Right lobe of liver (tissue), 6 donors: ENCODE measurements around the gene PCSK2. TPM values are rescaled to one million over a fixed set of nuclear protein-coding genes. Genes with fewer than 3 reads are reported as not detected.

ENCODE experiments used
- ATAC-seq, 4 donors: fragments of 200-7000 bp; cut with Tn5 transposase; one replicate each; pipeline ENCODE4 v1.9.1; 2020; ENCODE audit warnings: mild to moderate bottlenecking in 4 of 4, moderate library complexity in 4 of 4
- DNase-seq, 3 donors: peaks; one replicate each; pipeline ENCODE4 v3.0.0-alpha.2; 2020
- H3K27ac ChIP-seq, 3 donors: fragments of 200-600 bp; one replicate each; pipeline ENCODE4 v1.8.0; 2022
- H3K27me3 ChIP-seq, 2 donors: fragments of 200-600 bp; one replicate each; pipeline ENCODE4 v1.8.0; 2022
- H3K36me3 ChIP-seq, 4 donors: fragments of 200-600 bp; sonication (generic) in 1 of 4; one replicate each; pipeline versions ENCODE4 v1.5.1 to v1.8.0; 2017 to 2022; ENCODE audit warnings: control low read depth in 1 of 4
- H3K4me1 ChIP-seq, 4 donors: fragments of 200-600 bp; sonication (generic) in 1 of 4; one replicate each; pipeline versions ENCODE4 v1.5.1 to v1.8.0; 2017 to 2022; ENCODE audit warnings: control low read depth in 1 of 4
- H3K4me3 ChIP-seq, 3 donors: fragments of 200-600 bp; one replicate each; pipeline ENCODE4 v1.8.0; 2022
- H3K9me3 ChIP-seq, 4 donors: fragments of 200-600 bp; sonication (generic) in 1 of 4; one replicate each; pipeline versions ENCODE4 v1.5.1 to v1.8.0; 2017 to 2022; ENCODE audit warnings: control low read depth in 1 of 4
- POLR2A ChIP-seq: fragments of 450-650 bp; IDR thresholded peaks from one replicate; pipeline ENCODE4 v1.6.1; 2017; ENCODE audit warnings: antibody characterized with exemption, mild to moderate bottlenecking
- WGBS: methylation state at CpG from one replicate; pipeline ENCODE4 v1.1.6; 2018; ENCODE audit warnings: low coverage, low lambda C conversion rate; ENCODE audit not compliant: insufficient coverage; ENCODE audit errors: missing lambda C conversion rate; 5-methylcytosine and 5-hydroxymethylcytosine counted together
- intact Hi-C, 2 donors: fragments of 100-400 bp; cut with DNase I; formaldehyde crosslinking; loops; one replicate each; pipeline versions ENCODE4 v1.11.2 to v1.14.1; 2022
- total RNA-seq, 6 experiments: library from RNA; depleted of rRNA in 2 of 6; stranded (reverse); fragments of >200 nt in 2 of 6; fragmentation: NEBNext Ultra II Directional in 3 of 6; extraction: Animal tissue kit (Norgen Biotek cat#: 25700) in 3 of 6; gene quantifications; one replicate each; pipeline versions ENCODE4 v1.1.0 to v1.2.4, GENCODE V29; 2016 to 2023
- TF ChIP-seq, protein P1 (sequence below), 4 donors: fragments of 200-600 bp in 3 of 4; fragments of 450-650 bp in 1 of 4; IDR thresholded peaks; one replicate each; pipeline versions ENCODE4 v1.5.1 to v1.8.0; 2016 to 2022; ENCODE audit warnings: antibody characterized with exemption in 4 of 4, mild to moderate bottlenecking in 2 of 4
- donor health status: DM: no; HTN: yes; CAD: no.
- donor health status: DM: no; HTN: no; CAD: no.
- donor health status: DM: no; HTN: no; CAD: no.
- donor health status: DM: no; HTN: yes; CAD: no.
- donor health status: DM: no; HTN: yes; CAD: no.

PCSK2 gene
- total RNA-seq, 6 experiments from 2014 or later = 0.04 to 0.13 TPM; not detected in 4

DNA sequence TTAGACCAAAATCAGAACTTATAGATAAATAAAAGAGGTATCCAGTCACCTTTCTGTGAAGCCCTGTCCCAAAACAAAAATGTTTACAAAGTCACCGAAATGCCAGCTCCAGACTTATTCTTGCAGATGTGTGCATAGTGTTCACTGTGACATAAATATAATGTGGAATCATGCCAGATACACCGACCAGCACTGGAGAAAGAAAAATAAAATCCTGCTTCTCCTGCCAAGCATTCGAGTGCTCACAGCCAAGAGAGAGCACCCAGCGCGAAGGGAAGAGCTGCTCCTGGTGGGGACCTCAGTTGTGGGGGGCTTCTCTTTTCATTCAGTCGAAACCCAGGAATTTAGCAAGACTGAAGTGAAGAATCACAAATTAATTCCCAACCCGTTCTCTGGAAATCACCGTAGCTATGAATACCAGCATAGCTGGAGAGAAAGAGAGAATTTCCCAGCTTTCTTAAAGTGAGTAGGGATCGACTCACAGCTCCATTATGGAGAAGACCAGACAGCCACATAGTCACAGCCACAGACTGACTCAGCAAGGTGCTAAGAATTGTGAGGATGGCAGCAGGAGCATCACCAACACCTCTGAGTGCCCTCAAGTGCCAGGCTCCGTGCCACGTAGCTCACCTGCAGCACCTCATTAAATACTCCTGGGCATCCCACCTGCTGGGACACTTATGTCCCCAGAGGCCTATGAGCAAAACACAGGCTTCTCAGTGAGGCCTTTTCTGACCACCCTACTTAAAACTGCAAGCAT lies 271.2 kb downstream of the PCSK2 start:
- Histone ChIP-seq H3K4me3 (no peak overlapping the region), H3K4me1 (no peaks in the 10 kb centered on the region), H3K9me3 (no peaks in the 10 kb centered on the region), H3K36me3 (no peaks in the 10 kb centered on the region), H3K27ac (no peak overlapping the region), H3K27me3 (no peaks in the 10 kb centered on the region)
- TF ChIP-seq, protein P1, sequence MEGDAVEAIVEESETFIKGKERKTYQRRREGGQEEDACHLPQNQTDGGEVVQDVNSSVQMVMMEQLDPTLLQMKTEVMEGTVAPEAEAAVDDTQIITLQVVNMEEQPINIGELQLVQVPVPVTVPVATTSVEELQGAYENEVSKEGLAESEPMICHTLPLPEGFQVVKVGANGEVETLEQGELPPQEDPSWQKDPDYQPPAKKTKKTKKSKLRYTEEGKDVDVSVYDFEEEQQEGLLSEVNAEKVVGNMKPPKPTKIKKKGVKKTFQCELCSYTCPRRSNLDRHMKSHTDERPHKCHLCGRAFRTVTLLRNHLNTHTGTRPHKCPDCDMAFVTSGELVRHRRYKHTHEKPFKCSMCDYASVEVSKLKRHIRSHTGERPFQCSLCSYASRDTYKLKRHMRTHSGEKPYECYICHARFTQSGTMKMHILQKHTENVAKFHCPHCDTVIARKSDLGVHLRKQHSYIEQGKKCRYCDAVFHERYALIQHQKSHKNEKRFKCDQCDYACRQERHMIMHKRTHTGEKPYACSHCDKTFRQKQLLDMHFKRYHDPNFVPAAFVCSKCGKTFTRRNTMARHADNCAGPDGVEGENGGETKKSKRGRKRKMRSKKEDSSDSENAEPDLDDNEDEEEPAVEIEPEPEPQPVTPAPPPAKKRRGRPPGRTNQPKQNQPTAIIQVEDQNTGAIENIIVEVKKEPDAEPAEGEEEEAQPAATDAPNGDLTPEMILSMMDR (IDR thresholded peaks at IDR 0.05) = no peak
- TF ChIP-seq POLR2A = no peak
- WGBS = 17% methylated on average over 6 of the region's 11 CpGs
- intact Hi-C loops = no loop called here
- ATAC-seq = no peak
- peak in 1 of 3 donors; percentile 10 for DNase-seq

- no peaks in the 10 kb centered on the region for H3K4me1 ChIP-seq
- H3K9me3 ChIP-seq = no peaks in the 10 kb centered on the region
- WGBS = 84% methylated on average over 8 of the region's 13 CpGs
These were observed 271.8 kb downstream of the PCSK2 start for GRCh38 chr20:17498641-17499040.

DNA sequence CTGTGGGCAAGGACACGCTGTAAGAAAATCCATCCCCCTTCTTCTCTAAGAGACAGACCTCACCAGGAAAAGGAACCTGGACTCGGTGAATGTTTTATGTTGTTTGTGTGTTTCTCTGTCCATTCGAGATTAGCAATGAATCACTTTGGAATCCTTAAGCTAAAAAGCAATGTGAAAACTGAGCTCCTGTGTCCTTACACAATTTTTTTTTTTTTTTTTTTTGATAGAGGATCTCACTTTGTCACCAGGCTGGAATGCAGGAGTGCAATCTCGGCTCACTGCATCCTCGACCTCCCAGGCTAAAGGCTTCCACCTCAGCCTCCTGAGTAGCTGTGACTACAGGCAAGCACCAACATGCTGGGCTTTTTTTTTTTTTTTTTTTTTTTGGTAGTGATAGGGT lies 272.2 kb downstream of the PCSK2 start:
- H3K4me1 ChIP-seq = no peaks in the 10 kb centered on the region
- no peak for TF ChIP-seq POLR2A
- TF ChIP-seq, protein P1 (IDR thresholded peaks at IDR 0.05) = no peak
- intact Hi-C loops = no loop called here
- 73% methylated on average over 5 of the region's 5 CpGs for WGBS
- H3K27ac ChIP-seq = no peak overlapping the region
- no peaks in the 10 kb centered on the region for H3K9me3 ChIP-seq
- ATAC-seq (no peak), DNase-seq (no peak)
- no peaks in the 10 kb centered on the region for H3K27me3 ChIP-seq
- H3K36me3 ChIP-seq = no peaks in the 10 kb centered on the region
- no peak overlapping the region for H3K4me3 ChIP-seq

More at GRCh38 chr20:17498641-17499040, 271.8 kb downstream of the PCSK2 start:
- TF ChIP-seq, protein P1 (IDR thresholded peaks at IDR 0.05) = no peak
- no peak for TF ChIP-seq POLR2A
- DNase-seq (peak in 1 of 3 donors; percentile 24), ATAC-seq (no peak)
- Histone ChIP-seq H3K27me3 (no peaks in the 10 kb centered on the region), H3K36me3 (no peaks in the 10 kb centered on the region), H3K27ac (no peak overlapping the region), H3K4me3 (no peak overlapping the region)
- intact Hi-C loops = no loop called here

- intact Hi-C loops = no loop called here
- no peak for ATAC-seq
- H3K9me3 ChIP-seq = no peaks in the 10 kb centered on the region
- WGBS = 79% methylated on average over 8 of the region's 10 CpGs
- H3K4me1 ChIP-seq = peaks cover 0 to 6% (median 0%) of the 10 kb centered on the region in 4 donors
- no peak overlapping the region for H3K4me3 ChIP-seq
- H3K27ac ChIP-seq = no peak overlapping the region
- H3K36me3 ChIP-seq = no peaks in the 10 kb centered on the region
- TF ChIP-seq, protein P1 (IDR thresholded peaks at IDR 0.05) = no peak
- no peak for TF ChIP-seq POLR2A
- no peaks in the 10 kb centered on the region for H3K27me3 ChIP-seq
- DNase-seq = no peak
These were observed 273.4 kb downstream of the PCSK2 start for GRCh38 chr20:17500271-17500670.
